Large intestine (tissue), 12 donors: ENCODE data around the gene CMTM8. TPM values are rescaled to one million over a fixed set of nuclear protein-coding genes. Genes with fewer than 3 reads are reported as not detected.
A peak's percentile ranks its signal among the peaks of the same experiment; 100 is the strongest.
"Not testable (repeated sequence)": the region's sequence is repeated elsewhere in the genome, so short reads cannot be mapped to it uniquely, and the experiment has no call there.

Experiments used
- DNase-seq, 2 donors: peaks; one replicate each; pipeline versions ENCODE4 v3.0.0 to v3.0.0-alpha.2; 2013
- H3K27ac ChIP-seq: one replicate; pipeline ENCODE4 v1.5.1; 2013; ENCODE audit warnings: low read length
- H3K27me3 ChIP-seq: 2 replicates; pipeline ENCODE4 v1.6.1; 2013; ENCODE audit warnings: low read length; ENCODE audit not compliant: control insufficient read depth, insufficient read depth
- H3K36me3 ChIP-seq: 2 replicates; pipeline ENCODE4 v1.6.1; 2013; ENCODE audit warnings: low read length; ENCODE audit not compliant: control insufficient read depth, insufficient read depth
- H3K4me1 ChIP-seq: one replicate; pipeline ENCODE4 v1.6.1; 2013; ENCODE audit warnings: low read length; ENCODE audit not compliant: control insufficient read depth, insufficient read depth
- H3K4me3 ChIP-seq: one replicate; pipeline ENCODE4 v1.5.1; 2013; ENCODE audit warnings: low read length
- H3K9me3 ChIP-seq: one replicate; pipeline ENCODE4 v1.6.1; 2013; ENCODE audit warnings: mild to moderate bottlenecking, low read depth, low read length, moderate library complexity; ENCODE audit not compliant: control insufficient read depth
- WGBS: methylation state at CpG from one replicate; pipeline ENCODE4 v1.1.5; 2013; ENCODE audit warnings: low lambda C conversion rate; ENCODE audit not compliant: insufficient coverage; 5-methylcytosine and 5-hydroxymethylcytosine counted together
- long read RNA-seq, 11 donors: transcript quantifications; one replicate each; lab custom pipeline, GENCODE V29; 2026
- polyA plus RNA-seq: library from polyadenylated mRNA; unstranded; fragments of 120-200 nt; gene quantifications from one replicate; pipeline ENCODE4 v1.2.1, GENCODE V29; 2013

CMTM8 gene, protein sequence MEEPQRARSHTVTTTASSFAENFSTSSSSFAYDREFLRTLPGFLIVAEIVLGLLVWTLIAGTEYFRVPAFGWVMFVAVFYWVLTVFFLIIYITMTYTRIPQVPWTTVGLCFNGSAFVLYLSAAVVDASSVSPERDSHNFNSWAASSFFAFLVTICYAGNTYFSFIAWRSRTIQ
- polyA plus RNA-seq: 20.1 TPM
- long read RNA-seq, donor 1, transcript CMTM8-201 (4 exons, 1,174 nt): major isoform, 17 of 31 reads
- long read RNA-seq, donor 1, partial matches to known transcripts: 13 of 31 reads
- long read RNA-seq, donor 1, other reads (novel, unspliced or antisense): 0 of 31 reads
- long read RNA-seq, donor 2, transcript CMTM8-201 (4 exons, 1,174 nt): major isoform, 28 of 45 reads
- long read RNA-seq, donor 2, partial matches to known transcripts: 14 of 45 reads
- long read RNA-seq, donor 2, other reads (novel, unspliced or antisense): 0 of 45 reads
- long read RNA-seq, donor 3: 0 reads
- long read RNA-seq, donor 4, transcript CMTM8-201 (4 exons, 1,174 nt): major isoform, 5 of 6 reads
- long read RNA-seq, donor 4, partial matches to known transcripts: 0 of 6 reads
- long read RNA-seq, donor 4, other reads (novel, unspliced or antisense): 0 of 6 reads
- long read RNA-seq, donor 5, transcript CMTM8-201 (4 exons, 1,174 nt): major isoform, 8 of 10 reads
- long read RNA-seq, donor 5, partial matches to known transcripts: 0 of 10 reads
- long read RNA-seq, donor 5, other reads (novel, unspliced or antisense): 0 of 10 reads
- long read RNA-seq, donor 6, transcript CMTM8-201 (4 exons, 1,174 nt): major isoform, 25 of 35 reads
- long read RNA-seq, donor 6, partial matches to known transcripts: 8 of 35 reads
- long read RNA-seq, donor 6, other reads (novel, unspliced or antisense): 0 of 35 reads
- long read RNA-seq, donor 7, partial matches to known transcripts: 6 of 9 reads
- long read RNA-seq, donor 7, other reads (novel, unspliced or antisense): 0 of 9 reads
- long read RNA-seq, donor 8, transcript CMTM8-201 (4 exons, 1,174 nt): major isoform, 42 of 64 reads
- long read RNA-seq, donor 8, partial matches to known transcripts: 18 of 64 reads
- long read RNA-seq, donor 8, other reads (novel, unspliced or antisense): 0 of 64 reads
- long read RNA-seq, donor 9, transcript CMTM8-201 (4 exons, 1,174 nt): major isoform, 23 of 40 reads
- long read RNA-seq, donor 9, partial matches to known transcripts: 15 of 40 reads
- long read RNA-seq, donor 9, other reads (novel, unspliced or antisense): 0 of 40 reads
- long read RNA-seq, donor 10, transcript CMTM8-201 (4 exons, 1,174 nt): major isoform, 14 of 31 reads
- long read RNA-seq, donor 10, partial matches to known transcripts: 14 of 31 reads
- long read RNA-seq, donor 10, other reads (novel, unspliced or antisense): 0 of 31 reads
- long read RNA-seq, donor 11, transcript CMTM8-201 (4 exons, 1,174 nt): major isoform, 17 of 26 reads
- long read RNA-seq, donor 11, partial matches to known transcripts: 6 of 26 reads
- long read RNA-seq, donor 11, other reads (novel, unspliced or antisense): 0 of 26 reads

DNA sequence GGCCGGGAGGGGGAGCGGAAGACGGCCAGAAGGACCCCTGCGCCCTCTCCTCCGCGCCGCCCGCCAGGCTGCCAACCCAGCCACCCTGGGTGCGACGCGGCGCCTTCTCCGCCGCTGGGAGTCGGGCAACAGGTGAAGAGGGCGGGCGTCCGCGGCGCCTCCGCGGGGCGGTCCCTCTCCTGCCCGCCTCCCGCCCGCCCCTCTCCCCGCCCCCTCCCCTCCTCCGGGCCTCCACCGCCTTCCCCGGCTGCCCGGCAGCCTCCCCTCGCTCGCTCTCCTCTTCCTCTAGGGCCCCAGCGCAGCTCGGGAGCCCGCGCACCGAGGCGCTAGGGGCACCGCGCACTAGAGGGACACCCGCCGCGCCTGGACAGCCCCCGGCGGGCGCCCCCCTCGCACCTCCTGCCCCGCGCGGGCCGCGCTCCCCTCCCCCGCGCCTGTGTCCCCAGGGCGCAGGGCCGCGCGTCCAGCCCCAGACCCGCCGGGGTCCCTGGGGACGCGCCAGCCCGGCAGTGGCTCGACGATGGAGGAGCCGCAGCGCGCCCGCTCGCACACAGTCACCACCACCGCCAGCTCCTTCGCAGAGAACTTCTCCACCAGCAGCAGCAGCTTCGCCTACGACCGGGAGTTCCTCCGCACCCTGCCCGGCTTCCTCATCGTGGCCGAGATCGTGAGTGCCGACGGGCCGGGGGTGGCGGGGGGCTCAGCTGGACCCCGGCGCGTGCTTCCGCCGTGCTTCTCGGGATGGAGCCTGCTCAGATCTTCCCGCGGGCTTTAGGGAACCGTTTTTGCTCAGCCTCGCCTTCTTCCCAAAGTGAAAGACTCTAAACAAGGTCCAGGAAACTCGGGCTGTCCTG is at the start of gene CMTM8:
Gene CMTM8, plus strand, starts transcription at position 228 of the 854 bp plus-strand sequence. Its CDS starts 293 bp downstream, at position 521.
- H3K27me3 ChIP-seq: no peaks in the 10 kb centered on the region
- peaks cover 9% of the 10 kb centered on the region for H3K4me1 ChIP-seq
- no peaks in the 10 kb centered on the region for H3K9me3 ChIP-seq
- peak within 1 kb of the TSS; percentile 88 for H3K4me3 ChIP-seq
- peak within 1 kb of the TSS; percentile 88 for H3K27ac ChIP-seq
- no CpG with 5 or more reads among the region's 96 CpGs for WGBS
- peak; percentile 64 to 83 for DNase-seq
- H3K36me3 ChIP-seq: no peaks in the 10 kb centered on the region

DNA sequence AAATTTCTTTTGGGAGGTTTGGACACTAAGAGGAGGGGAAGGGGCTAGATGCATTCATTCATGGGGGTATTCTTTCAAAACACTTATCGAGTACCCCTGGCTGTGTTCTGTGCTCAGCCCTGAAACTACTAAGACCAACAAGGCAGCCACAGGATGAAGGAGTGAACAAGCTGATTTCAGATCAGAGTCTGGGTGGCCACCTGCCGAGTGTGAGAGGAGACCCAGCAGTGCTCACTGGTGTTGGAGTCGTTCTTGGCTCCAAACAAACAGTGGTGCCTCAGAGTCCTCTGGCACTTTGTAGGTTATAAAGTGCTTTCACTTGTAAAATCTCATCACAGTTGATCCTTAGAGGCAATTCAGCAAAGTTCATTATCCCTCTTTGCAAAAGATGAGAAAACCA is 48.8 kb upstream of the CMTM8 start:
- WGBS: no CpG with 5 or more reads among the region's 3 CpGs

DNA sequence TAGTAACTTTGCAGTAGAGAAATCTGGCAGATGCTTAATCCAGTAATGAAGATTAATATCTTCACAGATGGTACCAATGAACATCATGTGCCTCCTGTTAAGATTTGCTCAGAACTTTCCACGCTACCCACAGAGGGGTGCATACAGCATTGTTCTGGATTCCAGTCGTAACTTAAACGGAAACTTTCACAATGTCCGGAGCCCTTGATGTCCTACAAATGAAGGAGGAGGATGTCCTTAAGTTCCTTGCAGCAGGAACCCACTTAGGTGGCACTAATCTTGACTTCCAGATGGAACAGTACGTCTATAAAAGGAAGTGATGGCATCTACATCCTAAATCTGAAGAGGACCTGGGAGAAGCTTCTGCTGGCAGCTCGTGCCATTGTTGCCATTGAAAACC is 47.9 kb upstream of the CMTM8 start:
- H3K4me3 ChIP-seq, H3K9me3 ChIP-seq, DNase-seq, H3K27ac ChIP-seq, H3K36me3 ChIP-seq, H3K27me3 ChIP-seq, H3K4me1 ChIP-seq: not testable (repeated sequence)
- no CpG with 5 or more reads among the region's 6 CpGs for WGBS

More for the DNA sequence above, 48.8 kb upstream of the CMTM8 start:
- DNase-seq: no peak
- Histone ChIP-seq H3K4me1 (no peaks in the 10 kb centered on the region), H3K9me3 (no peaks in the 10 kb centered on the region), H3K4me3 (no peak overlapping the region), H3K27ac (no peak overlapping the region), H3K36me3 (no peaks in the 10 kb centered on the region), H3K27me3 (no peaks in the 10 kb centered on the region)

DNA sequence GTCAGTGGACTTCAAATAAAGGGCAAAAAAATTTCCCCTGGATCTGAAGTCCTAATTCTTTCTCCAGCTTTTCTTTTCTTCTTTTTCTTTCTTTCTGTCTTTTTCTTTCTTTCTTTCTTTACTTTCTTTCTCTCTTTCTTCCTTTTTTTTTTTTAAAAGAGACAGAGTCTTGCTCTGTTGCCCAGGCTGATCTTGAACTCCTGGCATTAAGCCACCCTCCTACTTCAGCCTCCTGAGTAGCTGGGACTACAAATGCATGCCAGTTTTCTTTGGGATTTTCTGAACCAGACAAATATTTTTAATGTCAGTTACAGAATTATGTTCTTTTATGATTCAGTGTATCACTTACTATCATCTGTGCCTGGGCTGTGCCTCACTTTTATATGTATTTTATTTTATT is 45.4 kb upstream of the CMTM8 start:
- Histone ChIP-seq H3K36me3 (no peaks in the 10 kb centered on the region), H3K9me3 (no peaks in the 10 kb centered on the region), H3K27ac (no peak overlapping the region), H3K4me1 (no peaks in the 10 kb centered on the region), H3K4me3 (no peak overlapping the region), H3K27me3 (no peaks in the 10 kb centered on the region)
- DNase-seq: no peak

DNA sequence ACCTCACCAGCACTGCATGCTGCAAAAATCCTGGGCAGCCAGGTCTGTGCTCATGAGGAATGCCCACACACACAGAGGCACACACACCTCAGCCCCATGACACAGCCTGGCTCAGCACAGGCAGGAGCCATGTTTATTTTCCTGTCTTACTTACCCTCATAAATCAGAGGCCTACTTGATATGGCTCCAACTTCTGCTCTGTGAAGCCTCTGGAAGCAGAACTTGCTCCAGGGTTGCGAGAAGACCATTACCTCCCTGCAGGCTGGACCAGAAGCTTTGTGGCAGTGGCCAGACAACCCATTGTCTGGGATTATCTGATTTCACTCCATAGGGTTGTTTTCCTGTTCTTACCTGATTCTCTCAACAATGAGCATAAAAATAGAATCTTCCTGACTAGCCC is 43.8 kb upstream of the CMTM8 start:
- Histone ChIP-seq H3K36me3 (no peaks in the 10 kb centered on the region), H3K27me3 (no peaks in the 10 kb centered on the region), H3K27ac (no peak overlapping the region), H3K9me3 (no peaks in the 10 kb centered on the region), H3K4me3 (no peak overlapping the region), H3K4me1 (no peaks in the 10 kb centered on the region)
- DNase-seq: no peak
- WGBS: no CpG with 5 or more reads among the region's 1 CpG

DNA sequence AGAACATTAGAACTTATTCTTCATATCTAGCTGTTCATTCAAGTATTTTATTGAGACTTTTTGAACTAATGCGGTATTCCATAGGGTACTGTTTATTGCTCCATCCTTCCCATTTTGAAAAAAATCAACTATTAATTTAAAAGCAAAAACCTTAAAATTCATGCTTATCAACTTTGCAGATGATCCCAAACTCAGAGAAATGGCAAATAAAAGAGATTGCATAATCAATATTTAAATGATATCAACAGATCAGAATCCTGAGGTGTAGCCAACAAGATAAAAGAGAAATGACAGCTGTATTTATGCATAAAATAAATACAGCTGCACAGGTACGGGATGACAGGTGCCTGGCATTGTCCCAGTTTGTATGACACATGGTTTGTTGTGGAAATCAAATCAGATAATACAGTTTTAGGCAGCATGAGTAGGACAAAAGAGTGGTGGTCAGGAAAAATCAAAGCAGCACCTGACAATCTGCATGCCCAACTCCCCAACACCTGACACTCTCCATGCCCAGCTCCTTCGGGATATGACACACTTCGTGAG is 42.4 kb upstream of the CMTM8 start:
- Histone ChIP-seq H3K27me3 (no peaks in the 10 kb centered on the region), H3K4me3 (no peak overlapping the region), H3K9me3 (no peaks in the 10 kb centered on the region), H3K27ac (no peak overlapping the region), H3K4me1 (no peaks in the 10 kb centered on the region), H3K36me3 (no peaks in the 10 kb centered on the region)
- DNase-seq: no peak
- WGBS: no CpG with 5 or more reads among the region's 4 CpGs

DNA sequence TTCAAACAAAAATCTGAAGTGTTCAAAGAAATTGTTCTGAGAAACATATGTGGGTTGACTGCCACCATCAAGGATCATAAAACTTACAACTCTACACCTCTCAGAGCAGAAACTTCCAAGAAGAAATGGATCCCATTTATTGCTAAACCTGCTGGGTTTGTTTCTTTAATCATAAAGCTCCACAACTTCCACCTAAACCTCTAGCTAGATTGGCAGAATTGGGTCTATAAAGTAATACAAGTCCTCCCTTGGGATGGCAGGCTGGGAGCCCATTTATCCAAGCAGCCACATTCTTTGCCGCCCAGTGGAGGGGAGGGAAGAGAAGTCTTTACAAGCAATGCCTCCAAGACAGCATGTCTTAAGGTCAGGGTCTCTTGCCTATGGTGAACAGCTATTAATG is 40.5 kb upstream of the CMTM8 start:
- no peaks in the 10 kb centered on the region for H3K9me3 ChIP-seq
- no peak for DNase-seq
- no CpG with 5 or more reads among the region's 1 CpG for WGBS

DNA sequence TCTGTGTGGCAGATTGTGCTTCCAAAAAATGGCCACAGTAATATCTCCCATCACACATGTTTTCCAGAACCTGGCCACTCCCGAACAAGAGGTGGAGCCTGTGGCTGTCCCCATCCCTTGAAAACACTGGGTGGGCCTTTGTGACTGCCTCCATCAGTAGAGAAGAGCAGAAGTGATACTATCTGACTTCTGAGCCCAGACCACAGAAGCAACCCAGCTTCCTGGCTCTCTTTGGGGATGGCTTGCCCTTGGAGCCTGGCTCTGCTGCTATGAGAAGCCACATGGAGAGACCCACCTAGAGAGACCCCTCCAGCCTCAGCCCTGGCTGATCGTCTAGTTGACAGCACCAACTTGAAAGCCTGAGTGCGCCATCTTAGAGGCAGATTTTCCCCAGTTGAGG is 39.8 kb upstream of the CMTM8 start:
- Histone ChIP-seq H3K27me3 (no peaks in the 10 kb centered on the region), H3K9me3 (no peaks in the 10 kb centered on the region), H3K27ac (no peak overlapping the region), H3K4me3 (no peak overlapping the region), H3K36me3 (no peaks in the 10 kb centered on the region), H3K4me1 (no peaks in the 10 kb centered on the region)
- WGBS: no CpG with 5 or more reads among the region's 3 CpGs
- no peak for DNase-seq

More for the DNA sequence above, 40.5 kb upstream of the CMTM8 start:
- no peaks in the 10 kb centered on the region for H3K27me3 ChIP-seq
- no peak overlapping the region for H3K27ac ChIP-seq
- H3K4me1 ChIP-seq: no peaks in the 10 kb centered on the region
- H3K36me3 ChIP-seq: no peaks in the 10 kb centered on the region
- no peak overlapping the region for H3K4me3 ChIP-seq

DNA sequence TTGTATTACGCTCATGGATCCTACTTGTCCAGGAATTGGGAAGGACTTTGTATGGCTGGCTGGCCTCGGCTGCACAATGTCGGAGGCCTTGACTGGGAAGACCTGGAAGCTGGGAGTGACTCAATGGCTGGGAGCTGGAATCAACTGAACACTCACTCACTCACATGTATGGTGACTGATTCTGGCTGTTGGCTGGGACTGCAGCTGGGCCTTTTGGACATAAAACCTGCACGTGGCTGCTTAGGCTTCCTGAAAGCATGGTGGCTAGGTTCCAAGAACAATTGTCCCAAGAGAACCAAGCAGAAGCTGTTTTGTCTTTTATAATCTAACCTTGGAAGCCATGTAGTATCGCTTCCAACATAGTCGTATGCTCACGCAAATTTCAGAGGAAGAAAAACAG is 38.0 kb upstream of the CMTM8 start:
- Histone ChIP-seq H3K4me3 (no peak overlapping the region), H3K27ac (no peak overlapping the region), H3K36me3 (no peaks in the 10 kb centered on the region), H3K9me3 (no peaks in the 10 kb centered on the region), H3K4me1 (no peaks in the 10 kb centered on the region), H3K27me3 (no peaks in the 10 kb centered on the region)
- WGBS: 80% methylated on average over 1 of the region's 7 CpGs
- no peak for DNase-seq
